OCI-LY7 (cell line): ENCODE measurements around the gene PICALM. TPM values are rescaled to one million over a fixed set of nuclear protein-coding genes. Genes with fewer than 3 reads are reported as not detected.

Experiments
- BruUV-seq: library from RNA; stranded (reverse); fragments of 400-500 nt; replicated peaks from 2 replicates; lab custom pipeline; 2021; lab: Mats Ljungman, UMichigan
- CTCF ChIA-PET: fragments of 300-600 bp; sonication (Branson Sonifier 250); formaldehyde crosslinking; loops from one replicate; lab custom pipeline; 2022; ENCODE audit warnings: antibody characterized with exemption; ENCODE audit not compliant: unreplicated experiment; lab: Charles Lee
- POLR2A ChIA-PET: fragments of 300-600 bp; sonication (Branson Sonifier 250); formaldehyde crosslinking; loops from one replicate; lab custom pipeline; 2022; ENCODE audit warnings: antibody characterized with exemption; lab: Charles Lee
- DNase-seq: peaks from one replicate; pipeline ENCODE4 v3.0.0-alpha.2; 2015; ENCODE audit warnings: low spot score
- H2AFZ ChIP-seq: fragments of 200-600 bp; sonication (generic), shearing (Covaris generic); 2 replicates; pipeline ENCODE4 v1.6.1; 2014; ENCODE audit warnings: mild to moderate bottlenecking, antibody characterized with exemption, low read length, moderate library complexity
- H3K27ac ChIP-seq: fragments of 200-600 bp; sonication (generic); 2 replicates; pipeline ENCODE4 v1.5.1; 2014; ENCODE audit warnings: mixed run types, low read depth, mild to moderate bottlenecking, moderate library complexity, low read length, inconsistent platforms; ENCODE audit not compliant: poor library complexity, severe bottlenecking
- H3K36me3 ChIP-seq: fragments of 200-600 bp; sonication (generic); 2 replicates; pipeline ENCODE4 v1.6.1; 2014; ENCODE audit warnings: mild to moderate bottlenecking, antibody characterized with exemption, low read length, moderate library complexity, mixed read lengths; ENCODE audit not compliant: insufficient read depth
- H3K4me1 ChIP-seq: fragments of 200-600 bp; sonication (generic); 2 replicates; pipeline ENCODE4 v1.5.1; 2014; ENCODE audit warnings: mild to moderate bottlenecking, low read length; ENCODE audit not compliant: insufficient read depth, poor library complexity, severe bottlenecking
- H3K4me2 ChIP-seq: fragments of 200-600 bp; sonication (generic); 2 replicates; pipeline ENCODE4 v1.6.1; 2014; ENCODE audit warnings: mild to moderate bottlenecking, low read length
- H3K4me3 ChIP-seq: fragments of 200-600 bp; sonication (generic); 2 replicates; pipeline ENCODE4 v1.5.1; 2014; ENCODE audit warnings: mild to moderate bottlenecking, low read depth, low read length; ENCODE audit not compliant: poor library complexity, severe bottlenecking
- H3K79me2 ChIP-seq: fragments of 200-600 bp; sonication (generic); 2 replicates; pipeline ENCODE4 v1.6.1; 2016; ENCODE audit warnings: low read depth, mild to moderate bottlenecking, low read length, moderate library complexity, mixed read lengths; ENCODE audit not compliant: insufficient read depth
- H3K9me2 ChIP-seq: fragments of 200-600 bp; sonication (generic); 2 replicates; pipeline ENCODE4 v1.6.1; 2016; ENCODE audit warnings: mild to moderate bottlenecking, low read length, mixed read lengths; ENCODE audit not compliant: insufficient read depth
- H3K9me3 ChIP-seq: fragments of 200-600 bp; sonication (generic); 2 replicates; pipeline ENCODE4 v1.6.1; 2014; ENCODE audit warnings: mild to moderate bottlenecking, mixed run types, low read length, mixed read lengths
- H4K20me1 ChIP-seq: fragments of 200-600 bp; sonication (generic); 2 replicates; pipeline ENCODE4 v1.6.1; 2014; ENCODE audit warnings: mild to moderate bottlenecking, antibody characterized with exemption, low read length, moderate library complexity, mixed read lengths; ENCODE audit not compliant: insufficient read depth
- EZH2phosphoT487 ChIP-seq: fragments of 200-600 bp; sonication (generic); IDR thresholded peaks from 2 replicates; pipeline ENCODE4 v1.6.1; 2018; ENCODE audit warnings: low read depth, borderline replicate concordance, mild to moderate bottlenecking, mixed run types, antibody characterized with exemption, low read length, moderate library complexity, mixed read lengths
- intact Hi-C: fragments of 100-400 bp; cut with micrococcal nuclease; formaldehyde crosslinking; loops from one replicate; pipeline ENCODE4 v1.10.0; 2022; ENCODE audit not compliant: unreplicated experiment
- total RNA-seq, 2 experiments: library from RNA; depleted of rRNA in 1 of 2; stranded (reverse); fragments of >200 nt in 1 of 2; shearing (Covaris generic) in 1 of 2; gene quantifications; 2 replicates each; pipeline ENCODE4 v1.2.3, GENCODE V29; 2014 to 2022
- TF ChIP-seq, protein P1 (sequence below): fragments of 200-600 bp; sonication (generic); conservative IDR thresholded peaks from 2 replicates; pipeline ENCODE4 v1.5.1; 2014; ENCODE audit warnings: mild to moderate bottlenecking, antibody characterized with exemption, low read length, moderate library complexity, mixed read lengths

The PICALM gene
- total RNA-seq, 2 experiments from 2014 or later = 77.9 to 108 TPM

DNA sequence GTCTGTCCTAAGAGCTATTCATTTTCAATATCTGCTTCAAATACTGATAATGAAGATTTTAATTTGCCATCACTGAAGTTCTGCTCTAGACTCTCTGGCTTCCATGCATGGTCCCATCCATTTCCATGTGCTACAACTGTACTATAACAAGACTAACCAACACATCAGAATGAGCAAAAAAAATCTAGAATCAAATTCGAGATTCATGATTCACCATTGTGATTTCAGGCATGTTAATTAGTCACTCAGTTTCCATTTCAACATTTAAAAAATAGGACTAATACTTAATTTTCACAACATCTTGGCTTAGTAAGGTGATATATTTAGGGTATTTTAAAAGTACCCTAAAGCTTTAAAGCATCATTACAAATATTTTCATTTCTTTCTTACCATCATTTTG lies 22.8 kb downstream of the PICALM start:
- Histone ChIP-seq H3K4me2 (no peak overlapping the region), H3K27ac (no peak overlapping the region), H3K4me3 (no peak overlapping the region), H3K9me2 (no peaks in the 10 kb centered on the region), H2AFZ (no peak overlapping the region), H3K4me1 (peaks cover 32% of the 10 kb centered on the region), H3K9me3 (no peaks in the 10 kb centered on the region), H3K79me2 (peaks cover 99% of the 10 kb centered on the region), H4K20me1 (peaks cover 54% of the 10 kb centered on the region), H3K36me3 (peaks cover 8% of the 10 kb centered on the region)
- POLR2A ChIA-PET = no interaction called here
- BruUV-seq = no TSS peak
- intact Hi-C loops = no loop called here
- no peak for DNase-seq
- CTCF ChIA-PET = no interaction called here
- TF ChIP-seq, protein P1, sequence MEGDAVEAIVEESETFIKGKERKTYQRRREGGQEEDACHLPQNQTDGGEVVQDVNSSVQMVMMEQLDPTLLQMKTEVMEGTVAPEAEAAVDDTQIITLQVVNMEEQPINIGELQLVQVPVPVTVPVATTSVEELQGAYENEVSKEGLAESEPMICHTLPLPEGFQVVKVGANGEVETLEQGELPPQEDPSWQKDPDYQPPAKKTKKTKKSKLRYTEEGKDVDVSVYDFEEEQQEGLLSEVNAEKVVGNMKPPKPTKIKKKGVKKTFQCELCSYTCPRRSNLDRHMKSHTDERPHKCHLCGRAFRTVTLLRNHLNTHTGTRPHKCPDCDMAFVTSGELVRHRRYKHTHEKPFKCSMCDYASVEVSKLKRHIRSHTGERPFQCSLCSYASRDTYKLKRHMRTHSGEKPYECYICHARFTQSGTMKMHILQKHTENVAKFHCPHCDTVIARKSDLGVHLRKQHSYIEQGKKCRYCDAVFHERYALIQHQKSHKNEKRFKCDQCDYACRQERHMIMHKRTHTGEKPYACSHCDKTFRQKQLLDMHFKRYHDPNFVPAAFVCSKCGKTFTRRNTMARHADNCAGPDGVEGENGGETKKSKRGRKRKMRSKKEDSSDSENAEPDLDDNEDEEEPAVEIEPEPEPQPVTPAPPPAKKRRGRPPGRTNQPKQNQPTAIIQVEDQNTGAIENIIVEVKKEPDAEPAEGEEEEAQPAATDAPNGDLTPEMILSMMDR = no peak
- no peak for TF ChIP-seq EZH2phosphoT487

DNA sequence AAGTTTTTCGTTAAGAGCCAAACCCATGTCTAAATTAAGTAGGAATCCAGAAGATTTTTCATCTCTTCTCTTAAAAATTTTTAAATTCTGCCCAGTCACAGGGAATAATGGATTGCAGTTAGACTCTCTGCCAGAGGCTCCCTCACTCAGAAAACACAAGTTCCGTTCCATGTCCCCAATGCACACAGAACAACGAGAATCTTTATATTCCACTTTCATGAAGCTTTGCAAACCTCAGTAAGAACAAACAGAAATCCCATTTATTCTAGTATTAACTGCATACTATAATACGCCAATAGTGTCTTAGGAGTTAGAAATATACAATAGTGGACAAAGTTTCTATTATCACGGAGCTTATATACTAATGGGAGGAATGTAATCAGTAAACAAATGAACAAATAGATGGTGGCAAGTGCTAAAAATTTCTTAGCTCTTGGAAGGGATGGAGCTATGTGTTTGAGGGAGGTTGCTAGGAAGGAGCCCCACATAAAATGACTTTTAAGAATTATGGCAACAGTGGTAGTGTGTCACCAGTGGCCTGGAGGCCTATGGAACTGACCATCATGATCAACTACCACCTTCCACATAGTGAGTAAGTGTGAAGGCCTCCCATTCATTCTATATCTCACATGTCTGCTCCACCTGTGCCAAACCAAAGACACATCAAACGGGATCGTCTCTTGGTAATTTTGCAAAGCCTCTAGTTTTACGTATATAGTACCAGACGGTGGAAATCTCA lies 24.9 kb downstream of the PICALM start:
- Histone ChIP-seq H3K9me3 (no peaks in the 10 kb centered on the region), H3K27ac (no peak overlapping the region), H3K4me2 (peak overlapping the region; percentile 31), H3K4me3 (no peak overlapping the region), H3K9me2 (no peaks in the 10 kb centered on the region), H3K79me2 (peaks cover 99% of the 10 kb centered on the region), H3K4me1 (peaks cover 37% of the 10 kb centered on the region), H4K20me1 (peaks cover 60% of the 10 kb centered on the region), H3K36me3 (peaks cover 4% of the 10 kb centered on the region), H2AFZ (no peak overlapping the region)
- CTCF ChIA-PET = no interaction called here
- no TSS peak for BruUV-seq
- intact Hi-C loops = loop anchor here (2.0 kb wide), 2 partner anchors 175 to 247 kb away; no protein-coding TSS in a partner anchor
- POLR2A ChIA-PET = interaction anchor here (1.0 to 1.2 kb wide), 3 partner anchors 9 to 17 kb away, joined by 3 to 4 read pairs (median 3); no protein-coding TSS in a partner anchor
- TF ChIP-seq EZH2phosphoT487 = no peak
- TF ChIP-seq, protein P1 = no peak
- DNase-seq = no peak

DNA sequence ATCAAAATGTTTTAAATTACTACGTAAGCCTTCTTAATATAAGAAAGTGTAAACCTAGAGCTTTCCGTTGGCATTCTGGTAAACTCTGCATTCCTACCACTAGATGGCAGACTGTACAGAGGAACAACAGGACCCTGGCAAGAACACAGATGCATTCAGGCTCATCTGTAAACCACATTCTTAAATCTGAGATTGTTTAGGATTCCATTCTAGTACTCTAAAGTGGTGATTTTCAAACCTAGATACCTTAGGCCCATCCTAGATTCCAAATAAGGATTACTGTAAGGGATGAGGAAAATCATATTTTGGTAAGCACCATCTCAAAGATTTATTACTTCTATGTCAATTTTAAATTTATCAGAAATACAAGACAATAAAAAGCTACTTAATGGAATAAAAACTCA lies 26.9 kb downstream of the PICALM start:
- peak; percentile 79 for DNase-seq
- no peak for TF ChIP-seq EZH2phosphoT487
- TF ChIP-seq, protein P1 = peak; percentile 99
- Histone ChIP-seq H3K4me2 (peak overlapping the region; percentile 47), H3K79me2 (peaks cover 90% of the 10 kb centered on the region), H3K36me3 (peaks cover 4% of the 10 kb centered on the region; the same call in 1 of the 2 replicates), H3K9me3 (no peaks in the 10 kb centered on the region), H3K9me2 (no peaks in the 10 kb centered on the region), H2AFZ (no peak overlapping the region), H3K27ac (no peak overlapping the region), H3K4me3 (no peak overlapping the region), H4K20me1 (peaks cover 51% of the 10 kb centered on the region), H3K4me1 (peaks cover 37% of the 10 kb centered on the region)
- ChIA-PET POLR2A (interaction anchor here (0.6 to 1.8 kb wide), 6 partner anchors 9 to 152 kb away, joined by 3 to 6 read pairs (median 4); no protein-coding TSS in a partner anchor), CTCF (interaction anchor here (0.6 to 1.9 kb wide), 3 partner anchors 25 to 152 kb away, joined by 3 to 11 read pairs (median 3); no protein-coding TSS in a partner anchor)
- intact Hi-C loops = loop anchor here (1.0 to 2.0 kb wide), 3 partner anchors 151 to 249 kb away; no protein-coding TSS in a partner anchor
- no TSS peak for BruUV-seq
